ENCODE measurements around the gene LYPD5. TPM values are rescaled to one million over a fixed set of nuclear protein-coding genes. Genes with fewer than 3 reads are reported as not detected.
"Not testable (repeated sequence)": the region's sequence is repeated elsewhere in the genome, so short reads cannot be mapped to it uniquely, and the experiment has no call there.

Gene LYPD5
- polyA plus RNA-seq, 3 donors: 0.19 to 0.39 (median 0.24) TPM

GRCh38 chr19:43818500-43818899 is 16.3 kb upstream of the LYPD5 start:
- Histone ChIP-seq H2AFZ (ENCODE audit: insufficient read depth, low read depth, low read length, poor library complexity, severe bottlenecking) (no peak overlapping the region), H3K36me3 (replicated peaks in 1 of 2; ENCODE audit: control insufficient read depth in 1 of 2, insufficient read depth in 2 of 2, low read length in 2 of 2) (no peaks in the 10 kb centered on the region), H3K4me2 (replicated peaks; ENCODE audit: extremely low read depth, low read length, poor library complexity, severe bottlenecking) (no peak overlapping the region), H3K9ac (ENCODE audit: insufficient read depth, low read length, poor library complexity, severe bottlenecking) (no peak overlapping the region), H3K27ac (ENCODE audit: low read depth in 1 of 2, low read length in 2 of 2) (no peak overlapping the region), H4K20me1 (ENCODE audit: insufficient read depth, low read length) (no peaks in the 10 kb centered on the region), H3K9me3 (replicated peaks in 1 of 2; ENCODE audit: control insufficient read depth in 1 of 2, insufficient read depth in 1 of 2, low read length in 2 of 2) (peaks cover 10 to 20% of the 10 kb centered on the region in 2 donors), H3K4me3 (replicated peaks in 1 of 3; ENCODE audit: low read depth in 2 of 3, low read length in 3 of 3) (no peak overlapping the region), H3K27me3 (ENCODE audit: control insufficient read depth in 2 of 2, insufficient read depth in 2 of 2, low read length in 2 of 2) (peaks cover 30 to 35% of the 10 kb centered on the region in 2 donors), H3K79me2 (ENCODE audit: insufficient read depth, low read length) (no peaks in the 10 kb centered on the region), H3K4me1 (ENCODE audit: control insufficient read depth in 1 of 2, insufficient read depth in 2 of 2, low read length in 2 of 2) (peaks cover 9% of the 10 kb centered on the region in 2 donors)
- 98% methylated on average over 4 of the region's 5 CpGs for WGBS (ENCODE audit: insufficient coverage)
- Mint-ChIP-seq H3K4me3 (no peak overlapping the region), H3K27me3 (ENCODE audit: low read depth in 3 of 3) (peaks cover 28 to 42% (median 34%) of the 10 kb centered on the region in 3 donors), H3K9me3 (peaks cover 11 to 24% (median 18%) of the 10 kb centered on the region in 7 donors), H3K36me3 (peaks cover 5% of the 10 kb centered on the region in 2 donors), H3K4me1 (peaks cover 10% of the 10 kb centered on the region), H3K27ac (no peak overlapping the region)
- intact Hi-C loops (cut with micrococcal nuclease): no loop called here
- no peak for TF ChIP-seq CTCF (IDR thresholded peaks at IDR 0.05)
- DNase-seq: no peak

GRCh38 chr19:43817454-43817853 is 15.2 kb upstream of the LYPD5 start:
- H3K4me3 ChIP-seq (replicated peaks in 1 of 3; ENCODE audit: low read depth in 2 of 3, low read length in 3 of 3); H3K27ac ChIP-seq (ENCODE audit: low read depth in 1 of 2, low read length in 2 of 2); H3K27ac Mint-ChIP-seq; H4K20me1 ChIP-seq (ENCODE audit: insufficient read depth, low read length); H3K4me2 ChIP-seq (replicated peaks; ENCODE audit: extremely low read depth, low read length, poor library complexity, severe bottlenecking); H3K79me2 ChIP-seq (ENCODE audit: insufficient read depth, low read length); H3K36me3 Mint-ChIP-seq; H3K36me3 ChIP-seq (replicated peaks in 1 of 2; ENCODE audit: control insufficient read depth in 1 of 2, insufficient read depth in 2 of 2, low read length in 2 of 2); intact Hi-C loops (cut with micrococcal nuclease); H2AFZ ChIP-seq (ENCODE audit: insufficient read depth, low read depth, low read length, poor library complexity, severe bottlenecking); H3K9ac ChIP-seq (ENCODE audit: insufficient read depth, low read length, poor library complexity, severe bottlenecking); DNase-seq; H3K4me3 Mint-ChIP-seq; H3K4me1 ChIP-seq (ENCODE audit: control insufficient read depth in 1 of 2, insufficient read depth in 2 of 2, low read length in 2 of 2): not testable (repeated sequence)
- 100% methylated on average over 1 of the region's 1 CpG for WGBS (ENCODE audit: insufficient coverage)
- Histone ChIP-seq H3K27me3 (ENCODE audit: control insufficient read depth in 2 of 2, insufficient read depth in 2 of 2, low read length in 2 of 2) (peaks cover 30 to 34% of the 10 kb centered on the region in 2 donors), H3K9me3 (replicated peaks in 1 of 2; ENCODE audit: control insufficient read depth in 1 of 2, insufficient read depth in 1 of 2, low read length in 2 of 2) (peaks cover 10 to 20% of the 10 kb centered on the region in 2 donors)
- Mint-ChIP-seq H3K4me1 (peaks cover 10% of the 10 kb centered on the region), H3K27me3 (ENCODE audit: low read depth in 3 of 3) (peaks cover 26 to 39% (median 31%) of the 10 kb centered on the region in 3 donors), H3K9me3 (peaks cover 11 to 21% (median 18%) of the 10 kb centered on the region in 7 donors)

All from CD14-positive monocyte (primary cell).